ENCODE data around the gene FCN1.

Gene FCN1

DNA sequence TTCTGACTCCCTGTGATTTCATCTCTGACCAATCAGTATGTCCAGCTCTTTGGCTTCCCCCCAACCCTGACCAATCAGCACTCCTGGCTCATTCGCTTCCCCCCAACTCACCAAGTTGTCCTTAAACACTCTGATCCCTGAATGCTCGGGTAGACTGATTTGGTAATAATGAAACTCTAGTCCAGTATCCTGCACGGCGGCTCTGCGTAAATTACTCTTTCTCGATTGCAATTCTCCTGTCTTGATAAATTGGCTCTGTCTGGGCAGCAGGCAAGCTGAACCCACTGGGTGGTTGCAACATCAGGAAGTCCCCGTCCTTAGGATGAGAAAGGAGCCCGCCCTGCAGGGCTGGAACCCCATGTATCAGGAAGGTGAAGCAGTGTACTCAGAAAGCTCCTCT, 26.7 kb downstream of the FCN1 start:
- no peak for DNase-seq (ENCODE audit: low spot score)

DNA sequence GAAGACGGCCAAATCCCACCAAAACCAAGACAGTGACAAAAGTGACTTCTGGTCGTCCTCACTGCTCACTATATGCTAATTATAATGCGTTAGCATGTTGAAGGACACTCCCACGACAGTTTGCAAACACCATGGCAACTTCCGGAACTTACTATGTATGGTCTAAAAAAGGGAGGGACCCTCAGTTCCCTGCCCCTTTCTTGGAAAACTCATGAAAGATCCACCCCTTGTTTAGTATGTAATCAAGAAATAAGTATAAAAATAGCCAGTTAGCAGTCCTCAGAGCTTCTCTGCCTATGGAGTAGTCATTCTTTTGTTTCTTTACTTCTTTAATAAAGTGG, 27.6 kb downstream of the FCN1 start:
- DNase-seq (ENCODE audit: low spot score): no peak

DNA sequence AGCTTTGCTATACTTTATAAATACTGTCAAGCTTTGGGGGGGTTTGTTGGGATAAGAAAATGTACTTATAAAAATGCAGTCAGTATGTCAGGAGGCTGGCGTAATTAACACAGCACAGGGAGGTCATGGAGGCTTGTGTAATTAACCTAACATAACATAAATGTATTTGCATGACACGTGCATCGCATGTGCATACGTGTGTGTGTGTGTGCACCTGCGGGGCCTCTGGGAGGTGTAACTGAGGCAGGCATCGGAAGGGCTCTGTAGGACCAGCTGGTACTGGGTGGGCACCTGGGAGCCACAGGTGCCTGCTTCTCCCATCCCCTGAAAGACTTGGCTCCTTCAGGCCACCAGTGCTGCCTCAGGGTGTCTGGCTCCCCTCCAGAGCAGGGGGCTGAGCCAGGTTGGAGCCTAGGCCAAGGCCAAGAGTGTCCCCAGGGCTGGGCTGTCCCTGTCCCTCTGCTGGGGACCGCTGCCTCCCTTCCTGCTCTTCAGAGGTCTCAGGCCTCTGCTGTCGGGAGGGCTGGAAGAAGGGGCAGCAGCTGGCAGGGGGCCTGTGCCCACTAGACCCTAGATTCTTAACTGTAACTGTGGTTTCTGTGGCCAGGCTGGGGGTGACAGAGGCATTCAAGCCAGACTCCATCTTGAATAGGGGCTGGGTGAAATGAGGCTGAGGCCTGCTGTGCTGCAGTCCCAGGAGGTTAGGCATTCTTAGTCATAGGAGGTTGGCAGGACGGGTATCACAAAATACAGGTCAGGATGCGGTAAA, 28.1 kb downstream of the FCN1 start:
- no peak for DNase-seq (ENCODE audit: low spot score)

DNA sequence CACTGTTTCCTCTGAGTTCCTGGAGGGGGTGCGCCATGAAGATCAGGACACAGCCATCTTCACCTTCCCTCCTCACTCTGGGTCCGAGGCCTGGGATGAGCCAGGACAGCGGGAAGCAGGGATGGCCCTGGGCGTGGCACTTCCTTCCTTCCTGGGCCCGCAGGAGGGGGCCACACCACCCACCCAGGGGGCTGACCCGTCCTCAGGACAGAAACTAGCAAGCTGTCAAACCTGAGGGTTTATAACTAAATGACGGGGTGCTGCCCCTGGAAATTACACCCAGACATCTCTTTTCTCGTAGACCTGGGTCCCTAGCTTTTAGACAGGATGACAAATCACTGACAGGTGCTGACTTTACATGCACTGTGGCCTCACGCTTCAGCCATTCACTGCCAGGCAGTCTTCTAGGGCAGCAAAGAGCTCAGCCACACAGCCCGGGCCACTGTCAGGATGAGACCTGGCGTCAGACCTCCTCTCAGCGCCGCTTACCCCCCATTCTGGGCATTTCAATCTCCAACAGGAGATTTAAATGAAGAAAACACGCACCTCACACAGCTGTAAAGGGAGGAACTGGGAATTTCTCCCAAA, 29.0 kb downstream of the FCN1 start:
- no peak for DNase-seq (ENCODE audit: low spot score)

DNA sequence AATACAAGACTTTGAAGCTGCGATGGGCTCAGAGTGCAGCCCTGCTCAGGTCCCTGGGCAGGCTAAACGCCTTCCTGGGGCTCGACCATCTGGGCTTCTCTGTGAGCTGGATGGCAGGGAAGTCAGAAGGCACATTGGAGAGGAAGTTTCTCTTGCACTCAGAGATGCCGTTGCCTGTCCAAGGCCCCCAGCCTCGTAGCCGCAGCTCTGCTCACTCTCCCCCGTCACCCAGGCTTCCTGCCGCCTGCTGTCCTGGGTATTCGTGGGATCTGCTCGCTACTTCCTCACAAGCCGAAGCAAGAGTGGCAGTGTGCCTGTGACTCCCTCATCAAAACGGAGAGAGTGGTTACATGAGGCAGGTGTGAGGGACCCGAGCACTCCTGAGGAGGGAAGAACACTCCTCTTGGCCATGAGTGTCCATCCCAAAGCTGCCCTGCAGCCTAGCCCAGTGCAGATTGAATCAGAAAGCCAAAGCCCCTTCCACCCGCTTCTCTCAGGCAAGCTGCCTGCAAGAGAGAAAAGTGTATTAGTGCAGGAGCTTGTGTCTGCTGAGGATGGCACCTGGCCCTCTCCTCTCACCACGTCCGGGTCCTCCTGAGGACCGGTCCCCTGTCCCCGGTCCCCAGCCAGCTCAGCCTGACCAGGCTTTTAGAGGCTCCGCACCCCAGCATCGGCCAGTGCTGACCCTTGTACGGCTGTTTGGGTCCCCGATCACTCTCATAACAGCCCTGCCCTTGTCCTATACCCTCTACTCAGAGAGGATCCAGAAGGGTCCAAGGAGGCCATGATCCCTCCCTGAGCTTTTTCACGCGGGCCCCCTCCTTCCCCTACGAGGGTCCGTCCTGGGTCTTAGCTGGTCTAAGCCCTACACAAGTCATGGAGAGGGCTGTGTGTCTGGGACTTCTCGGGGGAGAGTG, 29.8 kb downstream of the FCN1 start:
- no peak for DNase-seq (ENCODE audit: low spot score)

DNA sequence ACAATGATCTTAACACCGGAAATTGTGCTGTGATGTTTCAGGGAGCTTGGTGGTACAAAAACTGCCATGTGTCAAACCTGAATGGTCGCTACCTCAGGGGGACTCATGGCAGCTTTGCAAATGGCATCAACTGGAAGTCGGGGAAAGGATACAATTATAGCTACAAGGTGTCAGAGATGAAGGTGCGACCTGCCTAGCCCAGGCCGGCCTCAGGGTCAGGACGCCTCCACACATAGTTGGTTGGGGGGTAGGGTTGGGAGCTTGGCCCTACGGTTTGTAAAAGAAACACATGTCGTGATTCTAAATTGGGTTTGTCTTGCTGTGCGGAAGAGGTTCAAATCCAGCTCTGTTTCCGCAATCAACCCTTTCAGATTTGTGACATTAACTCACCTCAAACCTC, 30.5 kb downstream of the FCN1 start:
- no peak for DNase-seq (ENCODE audit: low spot score)

DNA sequence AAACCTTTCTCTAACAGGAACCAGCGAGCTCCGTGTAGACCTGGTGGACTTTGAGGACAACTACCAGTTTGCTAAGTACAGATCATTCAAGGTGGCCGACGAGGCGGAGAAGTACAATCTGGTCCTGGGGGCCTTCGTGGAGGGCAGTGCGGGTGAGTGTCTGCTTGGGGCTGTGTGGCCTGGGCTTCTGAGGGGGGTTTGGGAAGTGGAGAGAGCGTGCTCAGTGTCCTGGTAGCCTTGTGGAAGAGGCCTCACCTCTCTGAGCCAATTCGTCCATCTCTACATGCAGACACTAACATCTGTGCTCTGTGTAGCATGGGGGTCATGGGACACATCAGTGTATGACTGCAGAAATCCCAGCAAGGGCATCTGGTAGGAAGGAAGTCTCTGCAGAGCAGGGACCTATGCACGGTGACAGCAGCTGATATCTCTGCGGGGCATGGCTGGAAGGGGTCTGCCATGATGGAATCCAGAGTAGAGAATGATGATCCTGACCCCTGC, 31.2 kb downstream of the FCN1 start:
- no peak for DNase-seq (ENCODE audit: low spot score)

DNA sequence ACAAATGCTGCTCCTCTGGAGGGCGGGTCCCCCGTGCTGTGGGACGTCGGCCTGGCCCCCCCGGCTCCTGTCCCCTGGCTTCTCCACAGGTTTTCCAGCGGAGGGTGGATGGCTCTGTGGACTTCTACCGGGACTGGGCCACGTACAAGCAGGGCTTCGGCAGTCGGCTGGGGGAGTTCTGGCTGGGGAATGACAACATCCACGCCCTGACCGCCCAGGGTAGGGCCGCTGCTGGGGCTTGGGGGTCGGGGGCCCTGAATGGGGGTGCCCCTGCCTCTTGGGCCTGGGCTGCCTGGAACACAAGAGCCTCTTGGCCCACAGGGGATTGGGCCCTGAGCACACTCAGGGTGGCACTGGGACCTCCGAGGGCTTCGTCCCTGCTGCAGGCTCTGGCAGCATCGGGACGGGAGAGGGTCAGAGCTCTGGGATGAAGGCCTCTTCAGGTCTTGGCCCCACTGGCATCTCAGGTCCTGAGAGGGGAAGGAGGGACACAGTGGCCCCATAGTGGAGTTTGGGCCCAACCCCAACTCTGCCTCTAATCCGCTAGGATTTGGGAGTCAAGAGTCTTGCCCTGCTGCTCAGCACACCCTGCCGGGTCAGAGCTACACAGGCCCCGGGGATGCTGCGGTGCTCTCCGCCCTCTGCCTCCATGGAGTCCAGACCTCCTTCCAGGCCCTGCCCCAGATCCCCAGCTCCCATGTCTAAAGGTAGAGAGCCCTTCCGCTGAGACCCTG, 31.9 kb downstream of the FCN1 start:
- no peak for DNase-seq (ENCODE audit: low spot score)

DNA sequence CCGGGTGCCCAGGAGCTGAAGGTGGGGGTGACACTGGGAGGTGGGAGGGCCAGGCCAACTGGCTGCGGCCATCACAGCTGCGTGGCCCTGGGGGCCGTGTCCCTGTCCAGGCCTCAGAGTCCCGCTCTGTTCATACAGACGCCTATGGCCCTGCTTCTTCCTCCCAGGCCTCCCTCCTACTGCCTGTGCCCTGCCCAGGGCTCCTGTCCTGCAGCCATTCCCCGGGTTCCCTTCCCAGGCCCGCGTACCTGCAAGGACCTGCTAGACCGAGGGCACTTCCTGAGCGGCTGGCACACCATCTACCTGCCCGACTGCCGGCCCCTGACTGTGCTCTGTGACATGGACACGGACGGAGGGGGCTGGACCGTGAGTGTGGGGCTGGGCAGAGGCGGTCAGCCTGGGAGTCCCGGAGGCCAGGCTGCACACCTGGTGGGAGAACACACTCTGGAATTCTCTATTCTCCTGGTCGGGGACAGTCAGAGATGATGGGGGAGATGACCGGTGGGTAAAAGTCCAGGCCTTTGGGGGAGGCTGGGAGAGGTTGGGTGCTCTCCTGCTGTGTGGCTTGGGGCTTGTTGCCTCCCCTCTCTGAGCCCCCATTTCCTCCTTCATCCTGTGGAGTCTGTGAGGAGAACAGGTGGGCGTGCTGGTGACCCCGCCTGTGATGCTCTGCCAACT, 32.6 kb downstream of the FCN1 start:
- no peak for DNase-seq (ENCODE audit: low spot score)

DNA sequence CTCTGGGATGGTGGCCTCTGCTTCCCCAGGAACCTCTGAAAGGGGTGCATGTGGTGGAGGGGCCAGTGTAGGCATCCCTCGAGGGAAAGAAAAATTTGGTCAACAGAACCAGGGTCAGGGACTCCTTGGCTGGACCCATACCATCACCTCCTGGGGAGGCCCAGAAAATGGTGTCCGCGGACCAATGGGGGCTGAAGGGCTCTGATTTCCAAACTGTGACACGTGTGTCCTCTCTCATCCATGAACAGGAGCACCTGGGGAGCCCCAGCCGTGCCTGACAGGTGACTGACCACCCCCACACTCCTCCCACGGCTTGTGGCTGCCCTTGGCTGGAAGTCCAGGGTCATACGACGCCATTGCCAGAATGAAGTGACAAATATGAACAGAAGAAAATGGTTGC, 33.2 kb downstream of the FCN1 start:
- DNase-seq (ENCODE audit: low spot score): no peak

DNA sequence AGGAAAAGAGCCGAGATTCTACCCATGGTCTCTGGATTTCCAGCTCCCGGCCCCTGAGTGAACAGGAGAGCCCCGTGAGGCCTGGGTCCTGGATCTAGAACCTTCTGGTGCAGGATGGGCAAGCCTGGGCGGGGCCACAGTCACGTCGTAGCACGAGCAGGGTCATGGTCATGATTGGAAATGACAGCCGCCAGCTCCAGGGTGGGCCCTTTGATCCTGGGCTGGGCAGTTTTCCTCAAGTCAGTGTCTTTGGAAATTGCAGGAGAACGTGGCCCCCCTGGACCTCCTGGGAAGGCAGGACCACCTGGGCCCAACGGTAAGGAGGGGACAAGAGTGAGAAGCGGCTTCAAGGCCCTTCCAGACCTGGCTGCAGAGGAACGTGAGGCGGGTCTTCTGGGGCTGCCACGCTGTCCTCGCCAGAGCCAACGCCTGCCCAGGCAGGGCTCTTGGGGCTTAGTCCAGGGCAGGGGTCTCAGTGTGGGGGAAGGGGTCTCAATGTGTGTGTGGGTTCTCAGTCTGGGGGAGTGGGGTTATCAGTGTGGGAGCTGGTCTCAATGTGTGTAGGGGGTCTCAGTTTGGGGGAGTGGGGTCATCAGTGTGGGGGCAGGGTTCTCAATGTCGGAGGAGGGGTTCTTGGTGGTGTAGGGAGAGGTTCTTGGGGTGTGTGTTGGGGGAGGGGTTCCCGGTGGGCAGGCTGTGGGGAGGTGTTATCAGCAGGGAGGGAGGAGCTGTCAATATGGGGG, 34.5 kb downstream of the FCN1 start:
- no peak for DNase-seq (ENCODE audit: low spot score)

DNA sequence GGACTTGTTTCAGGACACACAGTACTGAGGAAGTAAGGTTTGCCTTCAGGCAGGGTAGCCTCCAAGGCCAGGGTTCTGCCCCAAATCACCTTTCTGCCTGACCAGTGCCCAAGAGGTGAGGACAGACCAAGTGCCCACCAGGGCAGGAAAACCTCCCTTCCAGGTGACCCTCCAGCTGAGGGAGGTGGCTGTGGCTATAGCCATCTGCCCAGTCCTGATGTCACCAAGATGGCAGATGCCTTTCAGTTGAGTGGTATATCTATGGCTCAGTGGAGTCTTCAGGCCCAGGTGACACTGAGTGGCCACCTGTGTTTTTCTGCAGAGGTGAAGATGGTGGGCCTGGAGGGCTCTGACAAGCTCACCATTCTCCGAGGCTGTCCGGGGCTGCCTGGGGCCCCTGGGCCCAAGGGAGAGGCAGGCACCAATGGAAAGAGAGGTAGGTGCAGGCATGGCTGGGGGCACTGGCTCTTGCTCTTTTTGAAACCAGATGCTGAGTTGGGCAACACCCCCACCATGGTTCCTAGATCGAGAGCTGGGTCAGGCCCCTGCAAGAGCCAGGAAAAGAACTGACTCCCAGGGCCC, 35.4 kb downstream of the FCN1 start:
- DNase-seq (ENCODE audit: low spot score): no peak

DNA sequence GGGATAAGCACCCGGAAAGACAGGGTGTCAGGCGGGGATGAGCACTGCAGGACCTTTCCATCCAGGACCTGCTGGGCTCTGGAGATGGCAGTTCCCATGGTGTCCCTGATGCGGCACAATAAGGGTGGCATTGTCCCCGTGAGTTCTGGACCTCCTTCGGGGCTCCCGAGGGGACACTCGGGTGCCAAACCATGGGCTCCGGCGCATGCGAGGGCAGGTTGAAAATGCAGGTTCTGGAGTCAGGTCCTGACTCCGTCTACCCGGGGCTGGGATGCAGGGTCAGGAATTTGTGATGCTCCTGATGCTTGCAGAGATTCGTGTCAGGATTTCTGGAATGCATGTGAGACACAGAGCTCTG, 36.4 kb downstream of the FCN1 start:
- DNase-seq (ENCODE audit: low spot score): no peak

DNA sequence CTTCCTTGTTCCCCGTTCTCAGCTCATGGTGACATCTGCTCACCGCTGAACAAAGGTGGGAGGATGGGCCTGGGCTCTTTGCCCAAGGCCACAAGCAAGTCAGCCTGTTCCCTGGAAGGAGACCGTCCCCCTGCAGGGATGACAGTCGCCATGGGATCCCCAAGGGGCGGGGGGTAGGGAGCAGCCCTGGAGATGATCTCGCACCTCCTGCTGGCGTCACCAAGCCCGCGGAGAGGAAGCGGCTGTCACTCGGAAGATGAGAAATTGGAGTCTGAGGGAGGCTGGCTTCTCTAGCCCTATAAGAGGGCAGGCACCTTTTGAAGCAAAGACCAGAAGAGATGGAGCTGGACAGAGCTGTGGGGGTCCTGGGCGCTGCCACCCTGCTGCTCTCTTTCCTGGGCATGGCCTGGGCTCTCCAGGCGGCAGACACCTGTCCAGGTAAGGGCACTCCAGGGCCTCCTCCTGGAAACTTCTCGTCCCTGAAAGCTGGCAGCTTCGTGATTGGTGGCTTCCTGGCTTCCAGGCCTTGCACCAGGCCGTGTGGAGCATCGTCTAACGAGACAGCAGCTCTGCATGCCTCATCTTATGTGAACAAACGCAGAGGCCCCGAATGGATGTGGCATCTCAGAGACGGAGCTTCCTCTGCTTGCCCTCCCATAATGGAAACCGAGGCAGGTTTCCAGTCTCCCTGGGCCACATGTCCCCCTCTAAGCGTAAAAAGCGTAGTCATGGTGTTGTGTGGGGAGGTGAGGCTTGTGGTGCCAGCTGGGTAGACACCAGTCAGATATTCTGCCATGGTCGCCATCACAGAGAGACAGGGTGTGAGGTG, 37.0 kb downstream of the FCN1 start, which contains the start of gene FCN2:
TSS of gene FCN2 (plus strand) at position 327 of the 829 bp plus-strand sequence. CDS start at position 339, 12 bp downstream.
- no peak for DNase-seq (ENCODE audit: low spot score)

DNA sequence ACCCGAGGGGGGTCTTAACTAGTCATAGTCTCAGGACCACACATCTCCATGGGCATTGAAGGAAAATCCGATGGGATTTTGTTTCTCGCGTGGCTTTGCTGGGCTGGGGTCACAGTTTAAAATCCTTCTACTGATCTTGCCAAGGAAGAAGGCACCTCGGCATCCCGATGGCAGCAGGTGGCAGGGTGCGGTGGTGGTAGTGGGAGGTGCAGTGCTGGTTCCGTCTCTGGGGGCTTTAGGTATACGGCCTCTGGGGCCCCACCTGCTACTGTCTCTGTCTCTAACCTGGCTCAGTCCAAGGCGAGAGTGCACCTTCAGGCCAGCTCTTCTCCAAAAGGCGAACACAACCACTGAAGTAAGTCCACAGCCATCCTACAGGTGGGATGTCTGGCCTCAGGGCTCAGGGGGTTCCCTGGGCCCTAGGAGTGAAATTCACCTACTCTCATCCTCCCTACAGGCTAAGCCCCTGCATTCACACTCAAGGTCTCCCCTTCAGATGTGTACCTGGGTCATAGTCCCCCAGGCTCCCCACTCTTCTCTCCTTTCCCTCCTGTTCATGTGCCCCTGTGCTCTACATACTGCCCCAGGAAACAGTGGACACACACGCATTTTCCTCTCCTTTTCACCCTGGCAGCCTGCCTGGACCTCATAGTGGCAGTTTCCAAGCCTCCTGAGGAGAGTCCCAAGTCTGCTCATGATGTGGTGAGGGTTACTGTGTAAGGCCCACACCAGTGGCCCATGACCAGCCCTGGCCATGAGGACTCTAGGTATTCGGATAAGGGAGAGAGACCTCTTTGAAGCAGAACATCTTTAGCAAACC, 37.8 kb downstream of the FCN1 start:
- DNase-seq (ENCODE audit: low spot score): no peak

DNA sequence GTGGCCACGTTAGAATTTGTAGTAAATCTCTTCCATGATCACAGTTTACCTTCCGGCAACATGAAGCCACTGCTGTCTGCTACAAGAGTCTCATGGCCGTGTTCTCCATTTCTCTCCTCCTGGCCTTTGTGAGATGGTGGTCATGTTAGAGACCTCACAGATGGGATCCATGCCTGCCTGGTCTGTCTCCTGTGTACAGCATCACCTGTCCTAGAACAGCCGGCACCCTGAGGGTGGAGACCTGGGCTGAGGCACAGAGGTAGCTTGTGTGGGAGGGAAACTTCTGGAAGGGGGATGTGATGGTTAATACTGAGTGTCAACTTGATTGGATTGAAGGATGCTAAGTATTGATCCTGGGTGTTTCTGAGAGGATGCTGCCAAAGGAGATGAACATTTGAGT, 40.2 kb downstream of the FCN1 start:
- DNase-seq (ENCODE audit: low spot score): no peak

DNA sequence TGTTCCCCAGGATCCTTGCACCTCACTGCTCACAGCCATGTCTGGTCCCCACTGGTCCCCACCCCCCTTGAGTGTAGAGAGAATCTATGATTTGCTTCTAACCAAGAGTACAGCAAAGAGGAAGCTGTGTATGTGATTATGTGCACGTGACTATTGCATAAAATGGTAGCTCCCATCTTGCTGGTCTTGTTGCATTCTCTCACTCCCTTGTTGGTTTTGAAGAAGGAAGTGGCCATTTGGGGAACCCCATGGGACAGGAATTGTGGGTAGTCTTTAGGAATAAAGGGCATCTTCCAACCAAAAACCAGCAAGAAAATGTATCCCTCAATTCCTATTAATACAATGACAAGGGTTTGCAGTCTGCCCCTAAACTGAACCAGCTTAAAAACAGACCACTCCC, 42.3 kb downstream of the FCN1 start:
- DNase-seq (ENCODE audit: low spot score): no peak

DNA sequence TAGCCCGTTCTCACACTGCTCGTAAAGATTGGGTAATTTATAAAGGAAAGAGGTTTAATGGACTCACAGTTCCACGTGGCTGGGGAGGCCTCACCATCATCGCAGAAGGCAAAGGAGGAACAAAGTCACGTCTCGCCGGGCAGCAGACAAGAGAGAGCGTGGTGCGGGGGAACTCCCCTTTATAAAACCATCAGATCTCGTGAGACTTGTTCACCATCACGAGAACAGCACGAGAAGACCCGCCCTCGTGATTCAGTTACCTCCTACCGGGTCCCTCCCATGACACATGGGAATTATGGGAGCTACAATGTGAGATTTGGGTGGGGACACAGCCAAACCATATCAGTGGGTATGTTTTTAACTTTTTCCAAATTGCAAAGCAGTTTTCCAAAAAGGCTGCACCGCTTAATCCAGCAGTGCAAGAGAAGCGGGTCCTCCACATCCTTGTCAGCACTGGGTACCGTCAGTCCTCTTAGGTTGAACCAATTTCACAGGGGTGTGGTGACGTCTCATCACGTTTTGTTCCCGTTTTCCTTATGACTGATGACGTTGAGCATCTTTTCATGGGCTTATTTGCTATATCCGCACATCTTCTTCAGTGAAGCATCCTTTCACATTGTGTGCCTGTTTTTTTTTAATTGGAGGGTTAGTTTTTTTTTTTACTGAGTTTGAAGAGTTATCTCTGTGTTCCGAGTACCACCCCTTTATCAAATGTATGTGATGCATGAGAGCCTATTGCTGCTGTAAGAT, 45.1 kb downstream of the FCN1 start:
- DNase-seq (ENCODE audit: low spot score): no peak
